Caco-2 (cell line): ENCODE measurements around the gene ARHGAP45. TPM values are rescaled to one million over a fixed set of nuclear protein-coding genes. Genes with fewer than 3 reads are reported as not detected.

Experiments used
- BruUV-seq: library from RNA; stranded (reverse); fragments of 400-500 nt; replicated peaks from 2 replicates; lab custom pipeline; 2021; lab: Mats Ljungman, UMichigan
- CTCF ChIA-PET: fragments of 300-600 bp; sonication (Branson Sonifier 250); formaldehyde crosslinking; loops from one replicate; lab custom pipeline; 2022; ENCODE audit warnings: antibody characterized with exemption; lab: Charles Lee
- POLR2A ChIA-PET: fragments of 300-600 bp; sonication (Branson Sonifier 250); formaldehyde crosslinking; loops from one replicate; lab custom pipeline; 2022; ENCODE audit warnings: antibody characterized with exemption; lab: Charles Lee
- DNase-seq, 2 experiments: peaks; one replicate each; pipeline versions ENCODE4 v3.0.0 to v3.0.0-alpha.2; 2020 to 2022
- H3K27me3 ChIP-seq: replicated peaks from 2 replicates; pipeline ENCODE4 v1.6.0; 2011; ENCODE audit warnings: low read length; ENCODE audit not compliant: control insufficient read depth, insufficient read depth
- H3K36me3 ChIP-seq: 2 replicates; pipeline ENCODE4 v1.5.1; 2011; ENCODE audit warnings: low read length; ENCODE audit not compliant: control insufficient read depth, insufficient read depth
- H3K4me1 ChIP-seq: fragments of 250-450 bp; sonication (Bioruptor Pico); 2 replicates; pipeline ENCODE4 v1.5.1; 2020; ENCODE audit warnings: mild to moderate bottlenecking
- H3K4me3 ChIP-seq: 2 replicates; pipeline ENCODE4 v1.5.1; 2011; ENCODE audit warnings: low read depth, mild to moderate bottlenecking, control low read depth, low read length
- H3K9me3 ChIP-seq: fragments of 250-450 bp; sonication (Bioruptor Pico); 2 replicates; pipeline ENCODE4 v1.5.1; 2020; ENCODE audit warnings: mild to moderate bottlenecking, moderate library complexity
- H3K27ac Mint-ChIP-seq: one replicate; pipeline ENCODE4 v1.8.0; 2022; ENCODE audit warnings: mixed read lengths; ENCODE audit not compliant: unreplicated experiment
- H3K27me3 Mint-ChIP-seq: one replicate; pipeline ENCODE4 v1.8.0; 2022; ENCODE audit warnings: mixed read lengths; ENCODE audit not compliant: insufficient read depth, unreplicated experiment
- H3K36me3 Mint-ChIP-seq: one replicate; pipeline ENCODE4 v1.8.0; 2022; ENCODE audit warnings: mild to moderate bottlenecking, mixed read lengths; ENCODE audit not compliant: insufficient read depth, unreplicated experiment
- H3K4me1 Mint-ChIP-seq: one replicate; pipeline ENCODE4 v1.8.0; 2022; ENCODE audit warnings: low read depth, mixed read lengths; ENCODE audit not compliant: unreplicated experiment
- H3K4me3 Mint-ChIP-seq: one replicate; pipeline ENCODE4 v1.8.0; 2022; ENCODE audit warnings: mild to moderate bottlenecking, moderate library complexity, mixed read lengths; ENCODE audit not compliant: unreplicated experiment
- H3K9me3 Mint-ChIP-seq: one replicate; pipeline ENCODE4 v1.8.0; 2022; ENCODE audit warnings: mixed read lengths; ENCODE audit not compliant: unreplicated experiment
- CTCF ChIP-seq, 2 experiments: fragments of 200-600 bp in 1 of 2; IDR thresholded peaks; 1 replicate in 1 of 2; 2 replicates in 1 of 2; pipeline versions ENCODE4 v1.5.1 to v1.8.0; 2011 to 2022; ENCODE audit warnings: antibody characterized with exemption in 1 of 2, control low read depth in 1 of 2, inconsistent platforms in 1 of 2, low read depth in 1 of 2, low read length in 1 of 2, mild to moderate bottlenecking in 1 of 2, moderate library complexity in 1 of 2; ENCODE audit not compliant: insufficient read depth in 1 of 2, severe bottlenecking in 1 of 2, unreplicated experiment in 1 of 2
- intact Hi-C: fragments of 100-400 bp; cut with micrococcal nuclease; formaldehyde crosslinking; loops from one replicate; pipeline ENCODE4 v1.10.0; 2022; ENCODE audit not compliant: unreplicated experiment
- total RNA-seq: library from RNA; stranded (reverse); gene quantifications from 2 replicates; pipeline ENCODE4 v1.2.3, GENCODE V29; 2022

ARHGAP45 gene
- total RNA-seq, 1 experiment from 2014 or later: 38.6 TPM

- Mint-ChIP-seq H3K4me1 (no peaks in the 10 kb centered on the region), H3K9me3 (no peaks in the 10 kb centered on the region), H3K27me3 (no peaks in the 10 kb centered on the region), H3K36me3 (peaks cover 27% of the 10 kb centered on the region), H3K27ac (no peak overlapping the region), H3K4me3 (peak overlapping the region; percentile 75)
- ChIA-PET CTCF (no interaction called here), POLR2A (interaction anchor here (0.9 kb wide), 1 partner anchor 136 kb away, joined by 3 read pairs; no protein-coding TSS in a partner anchor)
- no peak for TF ChIP-seq CTCF (IDR thresholded peaks at IDR 0.05; ENCODE audit: insufficient read depth in 1 of 2, low read depth in 1 of 2, low read length in 1 of 2, severe bottlenecking in 1 of 2, unreplicated experiment in 1 of 2)
- no peak for DNase-seq
- H3K9me3 ChIP-seq: no peaks in the 10 kb centered on the region
- intact Hi-C loops: no loop called here
- H3K4me3 ChIP-seq: peak overlapping the region; percentile 40
- BruUV-seq: no TSS peak
- no peaks in the 10 kb centered on the region for H3K27me3 ChIP-seq
- H3K36me3 ChIP-seq: no peaks in the 10 kb centered on the region
- peaks cover 6% of the 10 kb centered on the region; the same call in 1 of the 2 replicates for H3K4me1 ChIP-seq
Observed at GRCh38 chr19:1132552-1133383, 65.8 kb downstream of the ARHGAP45 start.

- Histone ChIP-seq H3K9me3 (no peaks in the 10 kb centered on the region), H3K27me3 (no peaks in the 10 kb centered on the region), H3K4me1 (peaks cover 6% of the 10 kb centered on the region; the same call in 1 of the 2 replicates), H3K4me3 (peak overlapping the region; percentile 40), H3K36me3 (no peaks in the 10 kb centered on the region)
- TF ChIP-seq CTCF (IDR thresholded peaks at IDR 0.05; ENCODE audit: insufficient read depth in 1 of 2, low read depth in 1 of 2, low read length in 1 of 2, severe bottlenecking in 1 of 2, unreplicated experiment in 1 of 2): no peak
- no peak overlapping the region for H3K27ac Mint-ChIP-seq
- no TSS peak for BruUV-seq
- no peaks in the 10 kb centered on the region for H3K27me3 Mint-ChIP-seq
- H3K4me3 Mint-ChIP-seq: peak overlapping the region; percentile 75
- H3K4me1 Mint-ChIP-seq: no peaks in the 10 kb centered on the region
- peak; percentile 85 to 86 for DNase-seq
- ChIA-PET POLR2A (interaction anchor here (0.9 kb wide), 1 partner anchor 135 kb away, joined by 3 read pairs; no protein-coding TSS in a partner anchor), CTCF (interaction anchor here (0.7 kb wide), 1 partner anchor 278 kb away, joined by 4 read pairs; no protein-coding TSS in a partner anchor)
- peaks cover 25% of the 10 kb centered on the region for H3K36me3 Mint-ChIP-seq
- intact Hi-C loops: no loop called here
- no peaks in the 10 kb centered on the region for H3K9me3 Mint-ChIP-seq
Observed at GRCh38 chr19:1133471-1133929, 66.5 kb downstream of the ARHGAP45 start.

- intact Hi-C loops: no loop called here
- H3K36me3 ChIP-seq: no peaks in the 10 kb centered on the region
- peaks cover 29% of the 10 kb centered on the region for H3K36me3 Mint-ChIP-seq
- POLR2A ChIA-PET: interaction anchor here (0.7 kb wide), 1 partner anchor 30 kb away, joined by 10 read pairs; no protein-coding TSS in a partner anchor
- no TSS peak for BruUV-seq
- H3K4me1 Mint-ChIP-seq: no peaks in the 10 kb centered on the region
- H3K27me3 Mint-ChIP-seq: no peaks in the 10 kb centered on the region
- H3K4me1 ChIP-seq: peaks cover 6% of the 10 kb centered on the region; the same call in 1 of the 2 replicates
- CTCF ChIA-PET: no interaction called here
- H3K4me3 ChIP-seq: no peak overlapping the region
- no peak for DNase-seq
- H3K27ac Mint-ChIP-seq: no peak overlapping the region
- no peaks in the 10 kb centered on the region for H3K9me3 Mint-ChIP-seq
- no peak overlapping the region for H3K4me3 Mint-ChIP-seq
- no peaks in the 10 kb centered on the region for H3K27me3 ChIP-seq
- no peak for TF ChIP-seq CTCF (IDR thresholded peaks at IDR 0.05; ENCODE audit: insufficient read depth in 1 of 2, low read depth in 1 of 2, low read length in 1 of 2, severe bottlenecking in 1 of 2, unreplicated experiment in 1 of 2)
- H3K9me3 ChIP-seq: no peaks in the 10 kb centered on the region
Observed at GRCh38 chr19:1134431-1134830, 67.5 kb downstream of the ARHGAP45 start.
